ENCODE data around the gene OR8I2.
"Not testable (repeated sequence)": the region's sequence is repeated elsewhere in the genome, so short reads cannot be mapped to it uniquely, and the experiment has no call there.

OR8I2 gene

DNA sequence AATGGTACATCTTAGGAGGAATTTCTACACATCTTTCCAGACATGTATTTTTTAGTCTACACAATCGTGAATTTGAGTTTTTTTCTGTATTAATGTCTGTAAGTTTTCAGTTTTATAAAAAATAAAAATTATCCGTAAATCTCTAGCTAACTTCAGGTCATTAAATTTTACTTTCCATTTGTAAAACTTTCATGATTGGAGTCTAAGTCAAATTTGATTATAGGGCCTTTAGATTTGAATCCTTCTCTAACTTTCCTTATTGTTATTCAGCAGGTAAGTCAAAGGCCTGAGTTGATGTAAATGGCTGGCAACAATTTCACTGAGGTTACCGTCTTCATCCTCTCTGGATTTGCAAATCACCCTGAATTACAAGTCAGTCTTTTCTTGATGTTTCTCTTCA lies at the start of gene OR8I2:
TSS of gene OR8I2 (plus strand) at position 301 of the 400 bp plus-strand sequence. CDS start at position 301, 0 bp downstream.
- DNase-seq = no peak

DNA sequence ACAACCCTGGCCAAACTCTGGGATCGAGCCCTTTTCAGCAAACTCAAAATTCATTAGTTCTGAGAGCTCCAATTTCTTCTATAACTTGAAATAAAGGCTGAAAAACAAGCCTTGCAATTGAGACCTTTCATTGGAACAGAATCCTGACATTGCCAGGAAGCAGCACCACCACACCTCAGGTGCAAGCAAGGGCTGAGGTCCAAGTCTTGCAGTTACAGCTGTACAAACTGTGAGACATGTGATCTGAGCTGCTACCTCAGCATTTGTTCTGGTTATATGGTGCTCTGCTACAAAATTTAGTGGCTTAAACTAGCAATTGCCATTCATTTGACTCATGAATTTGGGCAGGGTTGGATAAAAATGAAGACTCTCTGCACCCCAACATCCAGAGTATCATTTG lies 47.6 kb upstream of the OR8I2 start:
- no peak for DNase-seq

DNA sequence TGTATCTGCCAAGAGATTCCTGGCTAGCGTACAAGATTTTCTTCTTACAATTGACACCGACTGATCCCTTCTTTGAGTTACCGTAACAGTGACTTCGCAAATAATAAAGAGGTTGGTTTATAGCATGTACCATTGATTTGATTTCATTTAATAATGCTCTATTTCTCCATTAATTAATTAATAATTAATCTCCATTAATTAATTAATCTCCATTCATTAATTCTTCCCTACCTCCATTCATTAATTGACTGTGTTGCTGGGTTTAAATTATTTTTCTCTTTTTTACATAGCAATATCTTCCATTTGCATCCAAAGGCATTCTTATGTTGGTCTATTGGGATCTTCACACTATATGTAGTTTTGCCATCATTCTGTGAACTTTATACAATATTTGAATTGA lies 44.6 kb upstream of the OR8I2 start:
- no peak for DNase-seq

DNA sequence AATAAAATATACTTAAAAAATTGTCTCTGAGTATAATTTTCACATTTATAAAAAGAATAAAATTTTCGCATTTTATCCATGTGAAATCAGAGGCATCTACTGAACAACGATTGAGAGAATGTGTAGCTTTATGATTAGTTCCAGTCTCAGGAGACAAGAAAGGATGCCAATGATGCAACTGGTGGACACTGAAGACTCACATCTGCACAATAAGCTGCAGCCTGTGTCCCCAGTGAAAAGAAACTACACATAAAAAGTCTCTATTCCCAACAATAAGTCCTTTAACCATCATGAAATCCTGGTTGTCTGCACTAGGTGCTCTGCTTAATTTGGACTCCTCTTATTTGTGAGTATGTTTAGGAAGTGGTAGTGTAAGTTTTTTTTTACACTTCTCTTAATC lies 43.6 kb upstream of the OR8I2 start:
- DNase-seq = no peak

DNA sequence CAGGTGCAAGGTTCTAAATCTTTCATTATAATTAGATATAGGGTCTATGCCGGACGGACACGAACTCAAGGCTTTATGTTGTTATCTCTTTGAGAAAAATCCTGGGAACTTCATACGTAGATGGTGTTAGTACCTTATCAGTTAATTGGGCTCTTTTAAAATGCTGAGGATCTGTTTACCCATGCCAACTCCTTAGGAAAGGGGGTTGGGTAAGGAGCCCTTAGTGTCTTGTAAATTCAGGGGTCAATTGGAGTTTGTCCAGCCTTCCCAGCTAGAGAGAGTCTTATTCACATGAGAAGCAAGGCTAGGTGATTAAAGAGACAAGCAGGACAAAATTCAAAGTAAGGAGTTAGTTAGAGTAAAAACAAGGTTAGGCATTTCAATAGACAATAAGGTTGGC lies 36.7 kb upstream of the OR8I2 start:
- not testable (repeated sequence) for DNase-seq

DNA sequence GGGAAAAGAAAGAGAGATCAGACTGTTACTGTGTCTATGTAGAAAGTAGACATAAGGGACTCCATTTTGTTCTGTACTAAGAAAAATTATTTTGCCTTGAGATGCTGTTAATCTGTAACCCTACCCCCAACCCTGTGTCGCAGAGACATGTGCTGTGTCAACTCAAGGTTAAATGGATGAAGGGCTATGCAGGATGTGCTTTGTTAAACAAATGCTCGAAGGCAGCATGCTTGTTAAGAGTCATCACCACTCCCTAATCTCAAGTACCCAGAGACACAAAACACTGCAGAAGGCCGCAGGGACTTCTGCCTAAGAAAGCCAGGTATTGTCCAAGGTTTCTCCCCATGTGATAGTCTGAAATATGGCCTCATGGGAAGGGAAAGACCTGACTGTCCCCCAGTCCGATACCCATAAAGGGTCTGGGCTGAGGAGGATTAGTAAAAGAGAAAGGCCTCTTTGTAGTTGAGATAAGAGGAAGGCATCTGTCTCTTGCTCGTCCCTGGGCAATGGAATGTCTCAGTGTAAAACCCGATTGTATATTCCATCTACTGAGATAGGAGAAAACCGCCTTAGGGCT lies 35.4 kb upstream of the OR8I2 start:
- DNase-seq = not testable (repeated sequence)

DNA sequence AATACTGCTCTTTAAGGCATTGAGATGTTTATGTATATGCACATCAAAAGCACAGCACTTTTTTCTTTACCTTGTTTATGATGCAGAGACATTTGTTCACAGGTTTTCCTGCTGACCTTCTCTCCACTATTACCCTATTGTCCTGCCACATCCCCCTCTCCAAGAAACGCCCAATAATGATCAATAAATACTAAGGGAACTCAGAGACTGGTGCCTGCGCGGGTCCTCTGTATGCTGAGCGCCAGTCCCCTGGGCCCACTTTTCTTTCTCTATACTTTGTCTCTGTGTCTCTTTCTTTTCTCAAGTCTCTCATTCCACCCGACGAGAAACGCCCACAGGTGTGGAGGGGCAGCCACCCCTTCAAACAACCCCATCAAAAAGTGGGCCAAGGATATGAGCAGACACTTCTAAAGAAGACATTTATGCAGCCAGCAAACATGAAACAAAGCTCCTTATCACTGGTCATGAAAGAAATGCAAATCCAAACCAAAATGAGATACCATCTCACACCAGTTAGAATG lies 34.8 kb upstream of the OR8I2 start:
- not testable (repeated sequence) for DNase-seq

DNA sequence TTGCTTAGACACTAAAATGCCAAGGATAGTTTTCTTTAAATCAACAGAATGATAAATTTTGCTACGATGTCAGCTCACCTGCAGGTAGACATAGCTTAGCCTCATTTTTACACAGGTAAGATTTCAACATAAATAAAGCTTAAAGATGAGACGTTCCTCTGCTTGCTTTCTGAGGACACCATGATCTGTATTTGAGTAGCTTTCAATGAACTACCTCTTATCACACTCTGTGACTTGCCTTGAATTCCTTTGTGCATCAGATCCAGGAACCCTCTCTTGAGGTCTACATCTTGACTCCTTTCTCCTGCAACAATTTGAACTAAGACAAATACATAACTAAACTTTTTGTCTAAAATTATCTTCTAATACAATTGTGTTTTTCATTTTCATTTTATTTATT lies 26.1 kb upstream of the OR8I2 start:
- DNase-seq = no peak

DNA sequence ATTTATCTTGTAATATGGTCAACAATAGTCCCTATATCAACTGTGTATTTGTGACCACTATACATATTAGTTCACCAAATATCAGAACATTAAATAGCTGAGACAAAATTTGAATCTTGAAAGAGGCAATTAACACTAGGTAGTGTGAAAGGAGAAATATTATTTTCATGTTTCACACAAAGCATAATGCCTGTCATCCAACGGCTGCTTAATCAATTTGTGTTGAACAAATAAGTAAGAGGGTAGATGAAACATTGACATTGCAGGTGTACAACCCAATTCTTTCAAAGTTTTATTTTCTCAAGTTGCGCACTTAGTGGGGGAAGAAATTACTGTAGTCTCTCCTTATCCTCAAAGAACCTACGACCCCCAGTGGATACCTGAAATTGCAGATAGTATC lies 3.4 kb upstream of the OR8I2 start:
- DNase-seq = no peak

DNA sequence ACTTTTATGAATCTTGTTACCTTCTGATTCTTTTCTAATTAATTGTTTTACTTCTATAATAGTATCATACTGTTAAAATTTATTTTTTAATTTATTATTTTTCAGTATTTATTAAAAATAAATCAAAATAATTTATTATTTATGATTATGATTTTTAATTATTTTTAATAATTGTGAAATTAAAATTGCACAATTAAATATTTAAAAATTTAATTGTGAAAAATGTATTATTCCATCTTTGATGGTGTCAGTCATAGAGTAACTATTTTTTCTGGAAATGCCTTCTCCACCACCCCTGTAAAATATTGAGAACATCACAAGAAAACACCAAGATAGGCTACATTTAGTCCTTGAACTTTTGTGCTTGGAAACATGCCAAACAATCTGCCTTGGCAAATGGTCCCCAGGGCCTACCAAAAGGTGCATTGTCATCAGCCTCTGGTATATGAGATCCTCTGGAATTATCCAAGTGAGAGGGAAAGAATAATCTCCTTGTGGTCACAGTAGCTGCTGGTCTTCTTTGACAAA lies 10.2 kb downstream of the OR8I2 start, which contains the start of gene OR8H2:
TSS of gene OR8H2 (plus strand) at position 478 of the 528 bp plus-strand sequence. CDS start 1,356 bp downstream, outside the sequence.
- DNase-seq = no peak

DNA sequence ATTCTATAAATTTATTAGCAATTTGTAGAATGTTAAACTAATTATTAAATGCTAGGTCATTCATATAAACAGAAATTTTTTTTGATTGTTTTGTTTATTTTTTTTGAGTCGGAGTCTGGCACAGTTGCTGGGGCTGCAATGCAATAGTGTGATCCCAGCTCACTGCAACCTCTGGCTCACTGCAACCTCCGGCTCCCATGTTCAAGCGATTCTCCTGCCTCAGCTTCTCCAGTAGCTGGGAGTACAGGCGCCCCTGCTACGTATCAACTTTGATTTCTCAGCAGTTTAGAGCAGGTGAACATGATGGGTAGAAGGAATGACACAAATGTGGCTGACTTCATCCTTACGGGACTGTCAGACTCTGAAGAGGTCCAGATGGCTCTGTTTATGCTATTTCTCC lies 29.0 kb downstream of the OR8I2 start, which contains the start of gene OR8H3:
TSS of gene OR8H3 (plus strand) at position 301 of the 400 bp plus-strand sequence. CDS start at position 301, 0 bp downstream.
- DNase-seq = no peak

DNA sequence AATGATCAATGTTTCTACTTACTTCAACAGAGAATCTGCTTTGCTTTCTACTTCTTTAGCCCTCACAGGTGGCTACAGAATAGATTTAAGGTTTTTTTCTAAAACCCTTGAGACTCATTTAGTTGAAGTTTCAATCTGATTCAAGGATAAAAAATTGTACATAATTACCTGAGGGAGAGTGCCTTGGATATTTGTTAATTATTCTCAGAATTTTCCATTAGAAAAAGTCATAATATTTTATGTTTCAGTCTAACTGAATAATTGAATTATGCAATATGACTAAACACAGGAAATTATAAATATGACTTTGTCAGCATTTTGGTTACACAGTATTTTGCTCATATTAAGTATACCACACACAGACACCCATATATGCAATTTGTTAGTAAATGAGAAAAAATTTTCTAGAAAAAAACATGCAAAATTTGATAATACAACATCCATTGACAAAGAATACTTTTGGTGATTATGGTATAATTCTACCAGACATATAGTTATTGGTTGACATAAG lies 47.1 kb downstream of the OR8I2 start, which contains the start of gene OR8J3:
TSS of gene OR8J3 (minus strand) at position 51 of the 511 bp plus-strand sequence. CDS start 2,483 bp downstream, outside the sequence.
- no peak for DNase-seq

DNA sequence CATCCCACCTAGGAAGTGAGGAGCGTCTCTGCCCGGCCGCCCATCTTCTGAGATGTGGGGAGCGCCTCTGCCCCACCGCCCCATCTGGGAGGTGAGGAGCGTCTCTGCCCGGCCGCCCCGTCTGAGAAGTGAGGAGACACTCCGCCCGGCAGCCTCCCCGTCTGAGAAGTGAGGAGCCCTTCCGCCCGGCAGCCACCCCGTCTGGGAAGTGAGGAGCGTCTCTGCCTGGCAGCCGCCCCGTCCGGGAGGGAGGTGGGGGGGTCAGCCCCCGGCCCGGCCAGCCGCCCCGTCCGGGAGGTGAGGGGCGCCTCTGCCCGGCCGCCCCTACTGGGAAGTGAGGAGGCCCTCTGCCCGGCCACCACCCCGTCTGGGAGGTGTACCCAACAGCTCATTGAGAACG lies 50.6 kb downstream of the OR8I2 start:
- not testable (repeated sequence) for DNase-seq
